ENCODE measurements around the gene GRM7. TPM values are rescaled to one million over a fixed set of nuclear protein-coding genes. Genes with fewer than 3 reads are reported as not detected.

Gene GRM7
- total RNA-seq, 4 donors from 2014 or later, result 0.39 TPM; not detected in 3

GRCh38 chr3:7264196-7264526, 403.2 kb downstream of the GRM7 start:
- no peak overlapping the region for H3K27ac ChIP-seq (replicated peaks in 1 of 4)
- H3K36me3 ChIP-seq, result no peaks in the 10 kb centered on the region
- no peaks in the 10 kb centered on the region for H3K27me3 ChIP-seq
- intact Hi-C loops (cut with DNase I), result no loop called here
- H3K9me3 ChIP-seq, result no peaks in the 10 kb centered on the region
- no peaks in the 10 kb centered on the region for H3K4me1 ChIP-seq
- 70% methylated on average over 2 of the region's 4 CpGs for WGBS
- no peak for DNase-seq (ENCODE audit: extremely low spot score)
- TF ChIP-seq EP300 (IDR thresholded peaks at IDR 0.05) (no peak), CTCF (IDR thresholded peaks at IDR 0.05) (no peak), POLR2AphosphoS5 (IDR thresholded peaks at IDR 0.05) (no peak), POLR2A (IDR thresholded peaks at IDR 0.05; ENCODE audit: low read depth) (no peak)
- H3K4me3 ChIP-seq, result no peak overlapping the region

- intact Hi-C loops (cut with DNase I), result no loop called here
- H3K9me3 ChIP-seq, result no peaks in the 10 kb centered on the region
- H3K27me3 ChIP-seq, result no peaks in the 10 kb centered on the region
- H3K4me1 ChIP-seq, result no peaks in the 10 kb centered on the region
- 53% methylated on average over 4 of the region's 4 CpGs for WGBS
- DNase-seq (ENCODE audit: extremely low spot score), result no peak
- no peak overlapping the region for H3K4me3 ChIP-seq
- no peaks in the 10 kb centered on the region for H3K36me3 ChIP-seq
- TF ChIP-seq POLR2A (IDR thresholded peaks at IDR 0.05; ENCODE audit: low read depth), result no peak
- no peak for TF ChIP-seq CTCF (IDR thresholded peaks at IDR 0.05)
- TF ChIP-seq POLR2AphosphoS5 (IDR thresholded peaks at IDR 0.05), result no peak
- no peak for TF ChIP-seq EP300 (IDR thresholded peaks at IDR 0.05)
- no peak overlapping the region for H3K27ac ChIP-seq (replicated peaks in 1 of 4)
Observed at GRCh38 chr3:7265736-7266135, 404.8 kb downstream of the GRM7 start.

GRCh38 chr3:7266551-7266950, 405.6 kb downstream of the GRM7 start:
- WGBS, result 74% methylated on average over 1 of the region's 1 CpG
- no peaks in the 10 kb centered on the region for H3K4me1 ChIP-seq
- intact Hi-C loops (cut with DNase I), result no loop called here
- no peak overlapping the region for H3K27ac ChIP-seq (replicated peaks in 1 of 4)
- no peaks in the 10 kb centered on the region for H3K9me3 ChIP-seq
- H3K27me3 ChIP-seq, result no peaks in the 10 kb centered on the region
- no peak for DNase-seq (ENCODE audit: extremely low spot score)
- H3K4me3 ChIP-seq, result no peak overlapping the region
- no peaks in the 10 kb centered on the region for H3K36me3 ChIP-seq
- TF ChIP-seq POLR2AphosphoS5 (IDR thresholded peaks at IDR 0.05) (no peak), EP300 (IDR thresholded peaks at IDR 0.05) (no peak), CTCF (IDR thresholded peaks at IDR 0.05) (no peak), POLR2A (IDR thresholded peaks at IDR 0.05; ENCODE audit: low read depth) (no peak)

GRCh38 chr3:7270731-7271130, 409.8 kb downstream of the GRM7 start:
- intact Hi-C loops (cut with DNase I), result no loop called here
- Histone ChIP-seq H3K9me3 (no peaks in the 10 kb centered on the region), H3K4me3 (no peak overlapping the region), H3K36me3 (no peaks in the 10 kb centered on the region), H3K27me3 (no peaks in the 10 kb centered on the region), H3K27ac (replicated peaks in 1 of 4) (no peak overlapping the region), H3K4me1 (no peaks in the 10 kb centered on the region)
- 80% methylated on average over 5 of the region's 5 CpGs for WGBS
- no peak for DNase-seq (ENCODE audit: extremely low spot score)
- TF ChIP-seq POLR2AphosphoS5 (IDR thresholded peaks at IDR 0.05), result no peak
- no peak for TF ChIP-seq CTCF (IDR thresholded peaks at IDR 0.05)
- TF ChIP-seq POLR2A (IDR thresholded peaks at IDR 0.05; ENCODE audit: low read depth), result no peak
- no peak for TF ChIP-seq EP300 (IDR thresholded peaks at IDR 0.05)

- DNase-seq (ENCODE audit: extremely low spot score), result no peak
- H3K9me3 ChIP-seq, result no peaks in the 10 kb centered on the region
- TF ChIP-seq POLR2A (IDR thresholded peaks at IDR 0.05; ENCODE audit: low read depth) (no peak), EP300 (IDR thresholded peaks at IDR 0.05) (no peak), POLR2AphosphoS5 (IDR thresholded peaks at IDR 0.05) (no peak), CTCF (IDR thresholded peaks at IDR 0.05) (no peak)
- H3K4me3 ChIP-seq, result no peak overlapping the region
- no peaks in the 10 kb centered on the region for H3K4me1 ChIP-seq
- intact Hi-C loops (cut with DNase I), result no loop called here
- H3K27me3 ChIP-seq, result no peaks in the 10 kb centered on the region
- no peak overlapping the region for H3K27ac ChIP-seq (replicated peaks in 1 of 4)
- H3K36me3 ChIP-seq, result no peaks in the 10 kb centered on the region
- 69% methylated on average over 3 of the region's 3 CpGs for WGBS
Observed at GRCh38 chr3:7271631-7272030, 410.7 kb downstream of the GRM7 start.

All from esophagus muscularis mucosa (tissue), 4 donors.